HepG2 (cell line): ENCODE data around the gene OR2S2.

Experiments
- BCL3 ChIP-seq: sonication (generic); formaldehyde crosslinking; IDR thresholded peaks from 2 replicates; pipeline ENCODE4 v1.5.1; 2020; ENCODE audit warnings: mild to moderate bottlenecking, missing genetic modification reagents, moderate library complexity
- BCL6 ChIP-seq: IDR thresholded peaks from 2 replicates; pipeline ENCODE4 v1.6.1; 2016; ENCODE audit warnings: missing genetic modification reagents, missing compliant biosample characterization
- CTCF ChIP-seq: sonication (generic); formaldehyde crosslinking; IDR thresholded peaks from 2 replicates; pipeline ENCODE4 v1.5.0; 2020; ENCODE audit warnings: mild to moderate bottlenecking, missing genetic modification reagents, moderate library complexity
- EZH2 ChIP-seq: conservative IDR thresholded peaks from 2 replicates; pipeline ENCODE4 v1.6.1; 2012; ENCODE audit warnings: mild to moderate bottlenecking, low read depth, low read length, moderate library complexity
- GABPA ChIP-seq, 2 experiments: IDR thresholded peaks; 2 replicates each; pipeline ENCODE4 v1.6.1; 2011 to 2016; ENCODE audit warnings: low read depth in 2 of 2, low read length in 1 of 2, missing biosample characterization in 1 of 2, missing genetic modification characterization in 1 of 2
- HNRNPK ChIP-seq: fragments of 200-400 bp; formaldehyde crosslinking; IDR thresholded peaks from 2 replicates; pipeline ENCODE4 v1.6.1; 2018; ENCODE audit warnings: low read length, low read depth, moderate library complexity, mild to moderate bottlenecking; ENCODE audit not compliant: poor library complexity, severe bottlenecking
- MIER2 ChIP-seq: IDR thresholded peaks from 2 replicates; pipeline ENCODE4 v1.6.1; 2016; ENCODE audit warnings: missing biosample characterization, missing genetic modification reagents
- MXI1 ChIP-seq: IDR thresholded peaks from 3 replicates; pipeline ENCODE4 v1.6.1; 2012; ENCODE audit warnings: low read depth, low read length, inconsistent platforms, borderline replicate concordance
- POLR2A ChIP-seq, 2 experiments: IDR thresholded peaks; 2 replicates each; pipeline ENCODE4 v1.6.1; 2011; ENCODE audit warnings: low read depth in 2 of 2, low read length in 2 of 2, mild to moderate bottlenecking in 1 of 2, moderate library complexity in 1 of 2; ENCODE audit not compliant: insufficient read depth in 1 of 2
- ZBTB42 ChIP-seq: sonication (generic); formaldehyde crosslinking; IDR thresholded peaks from 2 replicates; pipeline ENCODE4 v1.5.0; 2020; ENCODE audit warnings: mild to moderate bottlenecking, missing genetic modification reagents
- ZFAT ChIP-seq: sonication (generic); formaldehyde crosslinking; conservative IDR thresholded peaks from 2 replicates; pipeline ENCODE4 v1.8.1; 2023; ENCODE audit warnings: missing genetic modification reagents, inconsistent platforms
- ZNF674 ChIP-seq: sonication (generic); formaldehyde crosslinking; IDR thresholded peaks from 2 replicates; pipeline ENCODE4 v1.5.0; 2020; ENCODE audit warnings: low read depth, mild to moderate bottlenecking, missing genetic modification reagents
- TF ChIP-seq, protein P1 (sequence below): sonication (generic); formaldehyde crosslinking; IDR thresholded peaks from 2 replicates; pipeline ENCODE4 v1.8.1; 2023; ENCODE audit warnings: missing genetic modification reagents, inconsistent platforms, borderline replicate concordance

DNA sequence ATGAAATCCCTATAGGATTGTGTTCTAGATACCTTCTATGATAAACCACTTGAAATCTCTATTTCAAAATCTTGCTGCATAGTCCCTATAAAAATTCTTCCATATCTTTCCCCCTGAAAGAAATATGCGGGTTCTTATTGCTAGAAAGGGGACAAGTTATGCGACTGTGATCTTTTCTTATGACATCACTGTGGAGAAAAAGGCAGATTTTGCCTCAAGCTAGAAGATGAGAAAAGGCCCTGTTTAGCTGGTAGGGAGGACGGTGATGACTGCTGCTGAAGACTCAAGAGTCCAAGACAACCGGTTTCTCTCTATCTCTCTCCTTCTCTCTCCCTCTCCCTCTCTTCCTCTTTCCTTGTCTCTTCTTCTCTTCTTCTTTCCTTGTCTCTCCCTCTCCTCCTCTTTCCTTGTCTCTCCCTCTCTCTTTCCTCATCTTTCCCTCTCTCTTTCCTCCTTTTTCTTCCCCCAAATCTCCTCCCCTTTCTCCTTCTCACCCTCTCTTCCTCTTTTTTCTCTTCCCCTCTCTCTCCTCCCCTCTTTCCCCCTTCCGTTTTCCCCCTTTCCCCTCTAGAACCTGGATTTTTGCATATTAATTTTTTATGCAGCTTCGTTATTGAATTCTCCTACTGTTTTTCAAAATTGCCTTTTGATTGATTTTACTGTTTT, 5.3 kb downstream of the OR2S2 start:
- no peak for TF ChIP-seq POLR2A (IDR thresholded peaks at IDR 0.05; ENCODE audit: insufficient read depth in 1 of 2, low read depth in 2 of 2, low read length in 2 of 2)
- no peak for TF ChIP-seq CTCF (CRISPR knock-in tag)
- no peak for TF ChIP-seq ZFAT
- TF ChIP-seq ZBTB42 (CRISPR knock-in tag) = no peak
- no peak for TF ChIP-seq ZNF674 (CRISPR knock-in tag)
- TF ChIP-seq MXI1 = no peak
- no peak for TF ChIP-seq MIER2 (CRISPR knock-in tag)
- no peak for TF ChIP-seq EZH2
- TF ChIP-seq HNRNPK = no peak
- no peak for TF ChIP-seq GABPA (IDR thresholded peaks at IDR 0.05; ENCODE audit: low read depth, low read length)
- TF ChIP-seq GABPA (CRISPR knock-in tag; IDR thresholded peaks at IDR 0.05; ENCODE audit: low read depth) = no peak
- TF ChIP-seq, protein P1, sequence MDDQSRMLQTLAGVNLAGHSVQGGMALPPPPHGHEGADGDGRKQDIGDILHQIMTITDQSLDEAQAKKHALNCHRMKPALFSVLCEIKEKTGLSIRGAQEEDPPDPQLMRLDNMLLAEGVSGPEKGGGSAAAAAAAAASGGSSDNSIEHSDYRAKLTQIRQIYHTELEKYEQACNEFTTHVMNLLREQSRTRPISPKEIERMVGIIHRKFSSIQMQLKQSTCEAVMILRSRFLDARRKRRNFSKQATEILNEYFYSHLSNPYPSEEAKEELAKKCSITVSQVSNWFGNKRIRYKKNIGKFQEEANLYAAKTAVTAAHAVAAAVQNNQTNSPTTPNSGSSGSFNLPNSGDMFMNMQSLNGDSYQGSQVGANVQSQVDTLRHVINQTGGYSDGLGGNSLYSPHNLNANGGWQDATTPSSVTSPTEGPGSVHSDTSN (CRISPR knock-in tag) = no peak
- no peak for TF ChIP-seq BCL6 (CRISPR knock-in tag)
- no peak for TF ChIP-seq BCL3
